Measurements from ENCODE around the gene TMEM132A. TPM values are rescaled to one million over a fixed set of nuclear protein-coding genes. Genes with fewer than 3 reads are reported as not detected.

Gene TMEM132A
- polyA plus RNA-seq, 1 of the 3 experiments (the other 2 are of a cell fraction), result 66.9 TPM

DNA sequence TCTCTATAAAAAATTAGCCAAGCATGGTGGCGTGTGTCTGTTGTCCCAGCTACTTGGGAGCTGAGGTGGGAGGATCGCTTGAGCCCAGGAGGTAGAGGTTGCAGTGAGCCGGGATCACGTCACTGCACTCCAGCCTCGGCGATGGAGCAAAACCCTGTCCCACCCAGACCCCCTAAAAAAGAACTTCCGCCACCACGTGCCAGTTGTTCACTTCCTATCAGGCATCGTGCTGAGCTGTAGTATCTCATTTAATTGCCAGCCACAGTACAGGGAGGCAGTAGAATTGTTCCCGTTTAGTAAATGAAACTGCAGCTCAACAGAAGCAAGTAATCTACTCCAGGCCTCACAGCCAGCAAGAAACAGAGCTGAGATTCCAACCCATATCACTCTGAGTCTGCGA is 3.0 kb upstream of the TMEM132A start:
- H3K9me3 ChIP-seq, result no peaks in the 10 kb centered on the region
- ChIA-PET CTCF (interaction anchor here (1.5 to 5.8 kb wide), 3 partner anchors 22 to 209 kb away, joined by 3 to 21 read pairs (median 6); no protein-coding TSS in a partner anchor), POLR2A (no interaction called here)
- TF ChIP-seq FOXJ3 (CRISPR knock-in tag; IDR thresholded peaks at IDR 0.05) (no peak), YY1 (IDR thresholded peaks at IDR 0.05; ENCODE audit: low read depth) (no peak), TCF12 (IDR thresholded peaks at IDR 0.05) (no peak), JUND (IDR thresholded peaks at IDR 0.05) (no peak), FOXM1 (IDR thresholded peaks at IDR 0.05; ENCODE audit: low read depth) (no peak)
- TF ChIP-seq, protein P1, sequence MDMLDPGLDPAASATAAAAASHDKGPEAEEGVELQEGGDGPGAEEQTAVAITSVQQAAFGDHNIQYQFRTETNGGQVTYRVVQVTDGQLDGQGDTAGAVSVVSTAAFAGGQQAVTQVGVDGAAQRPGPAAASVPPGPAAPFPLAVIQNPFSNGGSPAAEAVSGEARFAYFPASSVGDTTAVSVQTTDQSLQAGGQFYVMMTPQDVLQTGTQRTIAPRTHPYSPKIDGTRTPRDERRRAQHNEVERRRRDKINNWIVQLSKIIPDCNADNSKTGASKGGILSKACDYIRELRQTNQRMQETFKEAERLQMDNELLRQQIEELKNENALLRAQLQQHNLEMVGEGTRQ (IDR thresholded peaks at IDR 0.05; ENCODE audit: borderline replicate concordance, low read depth, low read length), result no peak
- no peaks in the 10 kb centered on the region for H4K20me1 ChIP-seq (ENCODE audit: insufficient read depth)
- H3K36me3 ChIP-seq (replicated peaks in 1 of 2; ENCODE audit: control insufficient read depth in 1 of 2, insufficient read depth in 2 of 2, low read length in 1 of 2), result peaks cover 6 to 22% of the 10 kb centered on the region in 2 experiments
- no peak for DNase-seq
- WGBS (ENCODE audit: low lambda C conversion rate), result 99% methylated on average over 10 of the region's 11 CpGs
- no peak overlapping the region for H3K4me3 ChIP-seq (ENCODE audit: low read depth in 2 of 2, low read length in 1 of 2)
- no peak overlapping the region for H2AFZ ChIP-seq (ENCODE audit: low read depth)
- H3K27me3 ChIP-seq (ENCODE audit: insufficient read depth), result no peaks in the 10 kb centered on the region
- no peaks in the 10 kb centered on the region for H3K9me2 ChIP-seq
- no peak overlapping the region for H3K27ac ChIP-seq (ENCODE audit: low read depth in 2 of 2, low read length in 1 of 2)
- no peaks in the 10 kb centered on the region for H3F3A ChIP-seq (replicated peaks; ENCODE audit: insufficient read depth)
- H3K4me2 ChIP-seq, result no peak overlapping the region
- H3K4me1 ChIP-seq (ENCODE audit: control insufficient read depth in 1 of 2, insufficient read depth in 2 of 2, low read depth in 1 of 2, low read length in 1 of 2), result peaks cover 7 to 28% of the 10 kb centered on the region in 2 experiments; a peak in 3 of 4 replicates
- H3K79me2 ChIP-seq (ENCODE audit: insufficient read depth), result peaks cover 33% of the 10 kb centered on the region
- H3K9ac ChIP-seq, result no peak overlapping the region

DNA sequence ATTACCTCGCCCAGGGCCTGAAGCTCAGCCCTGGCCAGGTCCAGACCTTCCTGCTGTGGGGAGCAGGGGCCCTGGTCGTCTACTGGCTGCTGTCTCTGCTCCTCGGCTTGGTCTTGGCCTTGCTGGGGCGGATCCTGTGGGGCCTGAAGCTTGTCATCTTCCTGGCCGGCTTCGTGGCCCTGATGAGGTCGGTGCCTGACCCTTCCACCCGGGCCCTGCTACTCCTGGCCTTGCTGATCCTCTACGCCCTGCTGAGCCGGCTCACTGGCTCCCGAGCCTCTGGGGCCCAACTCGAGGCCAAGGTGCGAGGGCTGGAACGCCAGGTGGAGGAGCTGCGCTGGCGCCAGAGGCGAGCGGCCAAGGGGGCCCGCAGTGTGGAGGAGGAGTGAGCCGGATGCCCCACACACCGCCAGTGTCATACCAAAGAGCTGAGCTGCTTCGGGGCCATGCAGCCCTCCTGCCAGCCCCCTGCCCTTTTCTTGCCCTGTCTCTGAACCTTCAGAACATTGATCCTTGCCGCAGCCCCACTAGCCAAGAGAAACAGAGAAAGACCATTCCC is 2.4 kb upstream of the TMEM132A start:
- Histone ChIP-seq H3K79me2 (ENCODE audit: insufficient read depth) (peaks cover 27% of the 10 kb centered on the region), H3K27me3 (ENCODE audit: insufficient read depth) (no peaks in the 10 kb centered on the region), H3K36me3 (replicated peaks in 1 of 2; ENCODE audit: control insufficient read depth in 1 of 2, insufficient read depth in 2 of 2, low read length in 1 of 2) (peaks cover 6 to 23% of the 10 kb centered on the region in 2 experiments), H3K9me3 (no peaks in the 10 kb centered on the region), H3K9ac (no peak overlapping the region), H3K4me2 (no peak overlapping the region), H2AFZ (ENCODE audit: low read depth) (no peak overlapping the region), H3K27ac (ENCODE audit: low read depth in 2 of 2, low read length in 1 of 2) (no peak overlapping the region), H3K4me3 (ENCODE audit: low read depth in 2 of 2, low read length in 1 of 2) (no peak overlapping the region), H4K20me1 (ENCODE audit: insufficient read depth) (no peaks in the 10 kb centered on the region), H3F3A (replicated peaks; ENCODE audit: insufficient read depth) (no peaks in the 10 kb centered on the region), H3K9me2 (no peaks in the 10 kb centered on the region), H3K4me1 (ENCODE audit: control insufficient read depth in 1 of 2, insufficient read depth in 2 of 2, low read depth in 1 of 2, low read length in 1 of 2) (peaks cover 7 to 29% of the 10 kb centered on the region in 2 experiments; a peak in 3 of 4 replicates)
- CTCF ChIA-PET, result interaction anchor here (1.5 to 5.8 kb wide), 3 partner anchors 22 to 208 kb away, joined by 3 to 21 read pairs (median 6); no protein-coding TSS in a partner anchor
- POLR2A ChIA-PET, result no interaction called here
- no peak for TF ChIP-seq POLR2AphosphoS5 (IDR thresholded peaks at IDR 0.05; ENCODE audit: low read depth, low read length)
- TF ChIP-seq, protein P2, sequence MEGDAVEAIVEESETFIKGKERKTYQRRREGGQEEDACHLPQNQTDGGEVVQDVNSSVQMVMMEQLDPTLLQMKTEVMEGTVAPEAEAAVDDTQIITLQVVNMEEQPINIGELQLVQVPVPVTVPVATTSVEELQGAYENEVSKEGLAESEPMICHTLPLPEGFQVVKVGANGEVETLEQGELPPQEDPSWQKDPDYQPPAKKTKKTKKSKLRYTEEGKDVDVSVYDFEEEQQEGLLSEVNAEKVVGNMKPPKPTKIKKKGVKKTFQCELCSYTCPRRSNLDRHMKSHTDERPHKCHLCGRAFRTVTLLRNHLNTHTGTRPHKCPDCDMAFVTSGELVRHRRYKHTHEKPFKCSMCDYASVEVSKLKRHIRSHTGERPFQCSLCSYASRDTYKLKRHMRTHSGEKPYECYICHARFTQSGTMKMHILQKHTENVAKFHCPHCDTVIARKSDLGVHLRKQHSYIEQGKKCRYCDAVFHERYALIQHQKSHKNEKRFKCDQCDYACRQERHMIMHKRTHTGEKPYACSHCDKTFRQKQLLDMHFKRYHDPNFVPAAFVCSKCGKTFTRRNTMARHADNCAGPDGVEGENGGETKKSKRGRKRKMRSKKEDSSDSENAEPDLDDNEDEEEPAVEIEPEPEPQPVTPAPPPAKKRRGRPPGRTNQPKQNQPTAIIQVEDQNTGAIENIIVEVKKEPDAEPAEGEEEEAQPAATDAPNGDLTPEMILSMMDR (IDR thresholded peaks at IDR 0.05), result no peak
- no peak for TF ChIP-seq FOXJ3 (CRISPR knock-in tag; IDR thresholded peaks at IDR 0.05)
- no peak for TF ChIP-seq NFIC (IDR thresholded peaks at IDR 0.05; ENCODE audit: borderline replicate concordance)
- no peak for TF ChIP-seq YY1 (IDR thresholded peaks at IDR 0.05; ENCODE audit: low read depth)
- no peak for TF ChIP-seq SMC3 (IDR thresholded peaks at IDR 0.05; ENCODE audit: low read depth, low read length)
- TF ChIP-seq USF1 (IDR thresholded peaks at IDR 0.05; ENCODE audit: borderline replicate concordance, low read depth), result no peak
- TF ChIP-seq, protein P3, sequence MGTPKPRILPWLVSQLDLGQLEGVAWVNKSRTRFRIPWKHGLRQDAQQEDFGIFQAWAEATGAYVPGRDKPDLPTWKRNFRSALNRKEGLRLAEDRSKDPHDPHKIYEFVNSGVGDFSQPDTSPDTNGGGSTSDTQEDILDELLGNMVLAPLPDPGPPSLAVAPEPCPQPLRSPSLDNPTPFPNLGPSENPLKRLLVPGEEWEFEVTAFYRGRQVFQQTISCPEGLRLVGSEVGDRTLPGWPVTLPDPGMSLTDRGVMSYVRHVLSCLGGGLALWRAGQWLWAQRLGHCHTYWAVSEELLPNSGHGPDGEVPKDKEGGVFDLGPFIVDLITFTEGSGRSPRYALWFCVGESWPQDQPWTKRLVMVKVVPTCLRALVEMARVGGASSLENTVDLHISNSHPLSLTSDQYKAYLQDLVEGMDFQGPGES (IDR thresholded peaks at IDR 0.05; ENCODE audit: low read depth, low read length), result no peak
- TF ChIP-seq TEAD4 (IDR thresholded peaks at IDR 0.05; ENCODE audit: borderline replicate concordance, insufficient read depth), result no peak
- TF ChIP-seq EP300 (IDR thresholded peaks at IDR 0.05; ENCODE audit: borderline replicate concordance in 1 of 2, low read depth in 1 of 2, low read length in 1 of 2), result no peak
- TF ChIP-seq, protein P1 (IDR thresholded peaks at IDR 0.05; ENCODE audit: borderline replicate concordance, low read depth, low read length), result no peak
- no peak for TF ChIP-seq NRF1 (IDR thresholded peaks at IDR 0.05; ENCODE audit: low read depth, low read length)
- TF ChIP-seq GABPA (IDR thresholded peaks at IDR 0.05; ENCODE audit: low read depth), result no peak
- TF ChIP-seq, protein P4, sequence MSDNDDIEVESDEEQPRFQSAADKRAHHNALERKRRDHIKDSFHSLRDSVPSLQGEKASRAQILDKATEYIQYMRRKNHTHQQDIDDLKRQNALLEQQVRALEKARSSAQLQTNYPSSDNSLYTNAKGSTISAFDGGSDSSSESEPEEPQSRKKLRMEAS (IDR thresholded peaks at IDR 0.05; ENCODE audit: low read depth), result no peak
- no peak for TF ChIP-seq RAD21 (IDR thresholded peaks at IDR 0.05; ENCODE audit: low read length)
- 93% methylated on average over 13 of the region's 23 CpGs for WGBS (ENCODE audit: low lambda C conversion rate)
- DNase-seq, result no peak
